Peyer's patch (tissue), 4 donors: ENCODE measurements around the gene FLVCR2.

ENCODE experiments used
- POLR2A ChIP-seq, 2 donors: fragments of 450-650 bp; IDR thresholded peaks; one replicate each; pipeline ENCODE4 v1.5.1; 2017; ENCODE audit warnings: antibody characterized with exemption in 2 of 2, mild to moderate bottlenecking in 2 of 2, moderate library complexity in 2 of 2
- TF ChIP-seq, protein P1 (sequence below), 6 experiments: fragments of 450-650 bp in 4 of 6; fragments of 200-600 bp in 2 of 6; sonication (generic) in 1 of 6; IDR thresholded peaks; one replicate each; pipeline ENCODE4 v1.5.1; 2017 to 2019; ENCODE audit warnings: antibody characterized with exemption in 6 of 6, mild to moderate bottlenecking in 3 of 6, moderate library complexity in 1 of 6

- no peak for TF ChIP-seq POLR2A (IDR thresholded peaks at IDR 0.05)
- TF ChIP-seq, protein P1, sequence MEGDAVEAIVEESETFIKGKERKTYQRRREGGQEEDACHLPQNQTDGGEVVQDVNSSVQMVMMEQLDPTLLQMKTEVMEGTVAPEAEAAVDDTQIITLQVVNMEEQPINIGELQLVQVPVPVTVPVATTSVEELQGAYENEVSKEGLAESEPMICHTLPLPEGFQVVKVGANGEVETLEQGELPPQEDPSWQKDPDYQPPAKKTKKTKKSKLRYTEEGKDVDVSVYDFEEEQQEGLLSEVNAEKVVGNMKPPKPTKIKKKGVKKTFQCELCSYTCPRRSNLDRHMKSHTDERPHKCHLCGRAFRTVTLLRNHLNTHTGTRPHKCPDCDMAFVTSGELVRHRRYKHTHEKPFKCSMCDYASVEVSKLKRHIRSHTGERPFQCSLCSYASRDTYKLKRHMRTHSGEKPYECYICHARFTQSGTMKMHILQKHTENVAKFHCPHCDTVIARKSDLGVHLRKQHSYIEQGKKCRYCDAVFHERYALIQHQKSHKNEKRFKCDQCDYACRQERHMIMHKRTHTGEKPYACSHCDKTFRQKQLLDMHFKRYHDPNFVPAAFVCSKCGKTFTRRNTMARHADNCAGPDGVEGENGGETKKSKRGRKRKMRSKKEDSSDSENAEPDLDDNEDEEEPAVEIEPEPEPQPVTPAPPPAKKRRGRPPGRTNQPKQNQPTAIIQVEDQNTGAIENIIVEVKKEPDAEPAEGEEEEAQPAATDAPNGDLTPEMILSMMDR (IDR thresholded peaks at IDR 0.05), result no peak
Measured at GRCh38 chr14:75630695-75631452, 52.5 kb downstream of the FLVCR2 start.
